T47D (cell line): ENCODE results near the gene RNF126.
"Not testable (repeated sequence)": the region's sequence is repeated elsewhere in the genome, so short reads cannot be mapped to it uniquely, and the experiment has no call there.

Experiments
- DNase-seq, 2 experiments: peaks; one replicate each; pipeline versions ENCODE4 v3.0.0 to v3.0.0-alpha.2; 2011 to 2012; ENCODE audit warnings: low read depth in 1 of 2, low spot score in 1 of 2
- JUND ChIP-seq: IDR thresholded peaks from 2 replicates; pipeline ENCODE4 v1.6.1; 2012; ENCODE audit warnings: low read depth
- in situ Hi-C: cut with HindIII; loops from 2 replicates; pipeline ENCODE4 v1.10.0; 2016; ENCODE audit warnings: low sequenced_read_pairs, low pct_unique_long_range_greater_than_20kb

RNF126 gene

DNA sequence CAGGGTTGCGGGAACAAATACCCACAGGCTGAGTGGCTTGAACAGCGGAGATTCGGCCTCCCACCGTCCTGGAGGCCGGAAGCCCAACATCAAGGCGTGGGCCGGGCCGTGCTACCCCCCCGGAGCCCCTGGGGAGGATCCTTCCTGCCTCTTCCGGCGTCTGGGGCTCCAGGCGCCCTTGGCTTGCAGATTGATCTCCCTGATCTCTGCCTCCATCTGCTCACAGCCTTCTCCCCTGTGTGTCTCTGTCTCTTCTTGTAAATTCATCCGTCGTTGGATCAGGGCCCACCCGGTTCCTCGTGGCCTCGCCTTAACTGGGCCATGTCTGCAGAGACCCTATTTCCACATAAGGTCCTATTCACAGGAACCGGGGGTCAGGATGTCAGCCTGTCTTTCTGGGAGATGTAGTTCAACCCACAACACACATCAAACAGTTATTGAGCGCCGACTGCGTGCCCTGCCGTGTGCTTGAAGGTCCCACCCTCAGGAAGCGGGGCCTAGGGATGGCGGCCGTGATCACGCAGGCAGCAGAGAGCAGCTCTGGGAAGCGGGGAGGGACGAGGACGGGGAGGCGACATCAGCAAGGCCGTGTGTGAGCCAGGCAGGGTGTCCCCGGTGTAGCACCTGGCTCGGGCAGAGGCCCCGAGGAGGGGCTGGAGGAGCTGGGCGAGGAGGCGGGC, 52.1 kb downstream of the RNF126 start:
- in situ Hi-C loops, result no loop called here
- DNase-seq, result no peak
- no peak for TF ChIP-seq JUND

DNA sequence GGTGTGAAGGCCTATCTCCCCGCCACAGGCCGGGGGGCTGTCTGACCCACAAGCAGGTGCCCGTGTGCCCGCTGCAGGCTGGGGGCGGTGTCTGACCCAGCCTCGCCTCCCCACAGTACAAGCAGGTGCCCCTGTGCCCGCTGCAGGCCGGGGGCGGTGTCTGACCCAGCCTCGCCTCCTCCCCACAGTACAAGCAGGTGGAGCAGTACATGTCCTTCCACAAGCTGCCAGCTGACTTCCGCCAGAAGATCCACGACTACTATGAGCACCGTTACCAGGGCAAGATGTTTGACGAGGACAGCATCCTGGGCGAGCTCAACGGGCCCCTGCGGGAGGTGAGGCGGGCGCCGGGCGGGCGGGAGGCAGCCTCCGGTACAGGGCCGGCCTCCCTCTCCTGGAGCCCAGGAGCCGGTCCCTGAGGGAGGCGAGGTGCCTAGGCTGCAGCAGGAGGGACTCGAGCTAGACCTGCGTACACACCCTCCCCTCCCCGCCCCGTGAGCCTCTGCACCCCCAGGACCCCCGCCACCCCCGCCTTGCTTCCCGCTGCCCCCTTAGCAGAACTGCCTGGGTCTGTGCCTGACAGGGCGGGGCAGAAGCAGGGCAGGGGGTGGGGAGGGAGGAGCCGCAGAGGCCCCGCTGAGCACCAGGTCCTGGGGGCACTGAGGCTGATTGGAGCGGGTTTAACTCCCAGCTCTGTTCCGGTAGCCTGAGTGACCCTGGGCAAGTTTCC, 52.8 kb downstream of the RNF126 start:
- in situ Hi-C loops, result no loop called here
- no peak for DNase-seq

DNA sequence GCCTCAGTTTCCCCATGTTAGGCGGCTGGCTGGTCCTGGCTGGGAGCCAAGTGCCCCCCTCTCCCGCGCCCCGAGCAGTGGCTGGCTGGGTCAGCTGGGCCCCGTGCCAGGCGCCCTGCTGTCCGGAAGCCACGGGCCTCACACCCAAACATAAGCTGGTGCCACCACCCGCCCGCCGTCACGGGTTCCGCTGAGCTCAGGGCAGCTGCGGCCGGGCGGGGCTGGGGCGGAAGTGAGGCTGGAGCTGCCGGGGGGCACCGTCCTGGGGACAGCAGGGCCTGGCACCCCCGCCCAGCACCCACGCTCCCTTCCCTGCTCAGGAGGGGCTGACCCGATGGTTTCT, 54.0 kb downstream of the RNF126 start:
- in situ Hi-C loops, result no loop called here
- DNase-seq, result no peak
- no peak for TF ChIP-seq JUND

More for the DNA sequence above, 52.8 kb downstream of the RNF126 start:
- no peak for TF ChIP-seq JUND

DNA sequence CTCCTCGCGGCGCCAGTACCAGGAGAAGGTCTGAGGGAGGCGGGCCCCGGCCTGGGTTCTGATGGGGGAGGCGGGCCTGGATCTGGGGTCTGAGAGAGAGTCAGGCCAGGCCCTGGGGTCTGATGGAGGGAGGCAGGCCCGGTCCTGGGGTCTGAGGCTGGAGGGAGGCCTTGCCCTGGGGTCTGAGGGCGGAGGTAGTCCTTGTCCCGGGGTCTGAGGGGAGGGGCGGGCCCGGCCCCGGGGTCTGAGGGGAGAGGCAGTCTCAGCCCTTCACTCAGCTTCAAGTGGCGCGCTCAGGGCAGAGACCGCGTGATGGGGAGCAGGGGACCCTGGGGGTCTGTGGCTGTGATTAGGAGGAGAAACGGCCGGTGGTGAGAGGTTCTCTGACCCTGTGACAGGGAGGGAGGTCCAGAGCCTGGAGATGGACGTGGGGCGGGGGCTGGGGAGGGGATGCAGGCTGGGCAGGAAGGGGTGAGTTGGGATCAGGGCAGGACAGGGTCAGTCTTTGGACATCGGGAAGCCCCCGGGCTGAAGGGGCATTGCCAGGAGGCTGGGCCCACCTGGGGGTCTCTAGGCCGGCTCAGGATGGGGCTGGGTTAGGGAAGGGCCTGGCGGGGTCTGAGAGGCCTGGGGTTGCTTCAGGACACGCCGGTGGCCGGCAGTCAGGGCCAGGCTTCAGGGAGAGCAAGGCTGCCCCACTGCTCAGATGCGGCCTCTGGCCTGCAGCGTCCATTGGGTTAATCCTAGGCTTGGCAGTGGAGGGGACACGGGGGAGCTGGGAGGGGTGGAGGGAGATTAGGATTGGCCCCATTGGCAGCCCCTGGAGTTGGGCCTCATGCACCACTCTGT, 54.6 kb downstream of the RNF126 start:
- DNase-seq, result no peak
- in situ Hi-C loops, result no loop called here
- TF ChIP-seq JUND, result no peak

DNA sequence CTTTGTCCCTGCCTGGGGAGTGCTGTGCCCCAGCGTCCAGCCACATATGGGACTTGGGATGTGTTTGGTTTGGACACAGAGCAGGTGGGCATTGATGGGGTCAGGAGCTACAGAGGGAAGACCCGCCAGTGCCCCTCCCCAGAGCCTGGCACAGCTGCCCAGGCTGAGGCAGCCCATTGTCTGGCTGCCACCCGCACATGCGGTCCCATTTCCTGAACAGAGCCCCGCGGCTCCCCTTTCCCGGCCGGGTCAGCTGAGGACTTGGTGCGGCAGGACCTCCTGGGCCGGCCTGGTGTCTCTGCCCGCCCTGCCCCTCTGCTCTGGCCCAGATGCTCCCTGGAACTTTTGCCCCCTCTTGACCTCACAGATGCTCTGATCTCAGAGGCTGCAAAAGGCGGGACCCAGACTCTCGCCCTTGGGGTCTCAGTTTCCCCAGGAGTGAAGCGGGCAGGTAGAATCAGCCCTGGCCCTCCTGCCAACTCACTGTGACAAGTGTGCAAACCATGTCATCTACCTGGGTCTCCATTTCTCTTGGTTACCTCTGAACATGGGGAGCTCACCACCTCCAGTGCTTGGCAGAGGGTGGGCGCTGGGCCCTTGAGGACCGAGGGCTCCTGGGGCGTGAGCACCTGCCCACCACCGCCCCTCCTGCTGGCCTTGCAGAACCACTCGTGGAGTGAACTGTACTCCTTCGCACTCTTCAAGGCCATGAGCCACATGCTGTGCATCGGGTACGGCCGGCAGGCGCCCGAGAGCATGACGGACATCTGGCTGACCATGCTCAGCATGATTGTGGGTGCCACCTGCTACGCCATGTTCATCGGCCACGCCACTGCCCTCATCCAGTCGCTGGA, 55.5 kb downstream of the RNF126 start:
- in situ Hi-C loops, result no loop called here
- no peak for TF ChIP-seq JUND

DNA sequence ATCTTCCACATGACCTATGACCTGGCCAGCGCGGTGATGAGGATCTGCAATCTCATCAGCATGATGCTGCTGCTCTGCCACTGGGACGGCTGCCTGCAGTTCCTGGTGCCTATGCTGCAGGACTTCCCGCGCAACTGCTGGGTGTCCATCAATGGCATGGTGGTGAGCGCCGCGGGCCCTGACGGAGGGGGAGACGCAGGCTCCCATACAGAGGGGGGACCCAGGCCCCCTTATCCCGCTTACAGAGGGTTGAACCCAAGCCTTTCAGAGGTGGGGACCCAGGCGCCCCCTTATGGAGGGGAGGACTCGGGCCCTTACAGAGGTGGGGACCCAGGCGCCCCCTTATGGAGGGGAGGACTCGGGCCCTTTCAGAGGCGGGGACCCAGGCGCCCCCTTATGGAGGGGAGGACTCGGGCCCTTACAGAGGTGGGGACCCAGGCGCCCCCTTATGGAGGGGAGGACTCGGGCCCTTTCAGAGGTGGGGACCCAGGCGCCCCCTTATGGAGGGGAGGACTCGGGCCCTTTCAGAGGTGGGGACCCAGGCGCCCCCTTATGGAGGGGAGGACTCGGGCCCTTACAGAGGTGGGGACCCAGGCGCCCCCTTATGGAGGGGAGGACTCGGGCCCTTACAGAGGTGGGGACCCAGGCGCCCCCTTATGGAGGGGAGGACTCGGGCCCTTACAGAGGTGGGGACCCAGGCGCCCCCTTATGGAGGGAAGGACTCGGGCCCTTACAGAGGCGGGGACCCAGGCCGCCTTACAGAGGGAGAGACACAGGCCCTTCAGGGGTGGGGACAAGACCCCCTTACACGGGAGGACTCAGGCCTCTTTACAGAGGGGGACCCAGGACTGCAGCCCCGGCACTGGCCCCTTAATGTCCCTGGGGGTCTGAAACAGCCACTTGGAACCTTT, 57.7 kb downstream of the RNF126 start:
- in situ Hi-C loops, DNase-seq: not testable (repeated sequence)

More for the DNA sequence above, 55.5 kb downstream of the RNF126 start:
- DNase-seq, result no peak

DNA sequence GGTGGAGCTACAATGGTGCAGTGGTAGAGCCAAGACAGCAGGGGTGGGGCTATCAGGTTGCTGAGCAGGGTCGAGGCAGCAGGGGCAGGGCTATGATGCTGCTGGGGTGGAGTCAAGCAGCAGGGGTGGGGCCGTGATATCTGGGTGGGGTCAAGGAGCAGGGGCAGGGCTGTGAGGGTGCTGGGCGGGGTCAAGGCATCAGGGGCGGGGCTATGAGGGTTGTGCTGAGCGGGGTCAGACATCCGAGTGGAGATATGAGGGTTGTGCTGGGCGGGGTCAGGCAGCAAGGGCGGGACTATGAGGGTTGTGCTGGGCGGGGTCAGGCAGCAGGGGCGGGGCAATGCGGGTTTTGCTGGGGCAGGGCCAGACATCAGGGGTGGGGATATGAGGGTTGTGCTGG, 58.7 kb downstream of the RNF126 start:
- in situ Hi-C loops, result no loop called here
- no peak for TF ChIP-seq JUND
- peak in 1 of 2 experiments; percentile 87 for DNase-seq

DNA sequence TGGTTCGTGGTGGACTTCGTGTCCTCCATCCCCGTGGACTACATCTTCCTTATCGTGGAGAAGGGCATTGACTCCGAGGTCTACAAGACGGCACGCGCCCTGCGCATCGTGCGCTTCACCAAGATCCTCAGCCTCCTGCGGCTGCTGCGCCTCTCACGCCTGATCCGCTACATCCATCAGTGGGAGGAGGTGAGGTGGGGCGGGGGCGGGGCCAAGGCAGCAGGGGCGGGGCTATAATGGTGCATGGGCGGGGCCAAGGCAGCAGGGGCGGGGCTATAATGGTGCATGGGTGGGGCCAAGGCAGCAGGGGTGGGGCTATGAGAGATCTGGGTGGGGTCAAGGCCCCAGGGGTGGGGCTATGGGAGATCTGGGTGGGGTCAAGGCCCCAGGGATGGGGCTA, 59.2 kb downstream of the RNF126 start:
- DNase-seq, in situ Hi-C loops: not testable (repeated sequence)

DNA sequence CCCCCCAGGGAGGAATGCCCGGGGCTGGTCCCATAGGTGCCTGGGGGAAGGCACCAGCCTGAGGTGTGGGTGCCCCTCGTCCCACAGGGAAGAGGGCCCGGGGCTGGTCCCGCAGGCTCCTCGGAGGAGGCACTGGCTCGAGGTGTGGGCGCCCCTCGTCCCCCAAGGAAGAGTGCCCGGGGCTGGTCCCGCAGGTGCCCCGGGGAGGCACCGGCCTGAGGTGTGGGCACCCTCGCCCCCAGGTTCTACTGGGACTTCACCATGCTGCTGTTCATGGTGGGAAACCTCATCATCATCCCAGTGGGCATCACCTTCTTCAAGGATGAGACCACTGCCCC, 59.7 kb downstream of the RNF126 start:
- in situ Hi-C loops, DNase-seq: not testable (repeated sequence)

DNA sequence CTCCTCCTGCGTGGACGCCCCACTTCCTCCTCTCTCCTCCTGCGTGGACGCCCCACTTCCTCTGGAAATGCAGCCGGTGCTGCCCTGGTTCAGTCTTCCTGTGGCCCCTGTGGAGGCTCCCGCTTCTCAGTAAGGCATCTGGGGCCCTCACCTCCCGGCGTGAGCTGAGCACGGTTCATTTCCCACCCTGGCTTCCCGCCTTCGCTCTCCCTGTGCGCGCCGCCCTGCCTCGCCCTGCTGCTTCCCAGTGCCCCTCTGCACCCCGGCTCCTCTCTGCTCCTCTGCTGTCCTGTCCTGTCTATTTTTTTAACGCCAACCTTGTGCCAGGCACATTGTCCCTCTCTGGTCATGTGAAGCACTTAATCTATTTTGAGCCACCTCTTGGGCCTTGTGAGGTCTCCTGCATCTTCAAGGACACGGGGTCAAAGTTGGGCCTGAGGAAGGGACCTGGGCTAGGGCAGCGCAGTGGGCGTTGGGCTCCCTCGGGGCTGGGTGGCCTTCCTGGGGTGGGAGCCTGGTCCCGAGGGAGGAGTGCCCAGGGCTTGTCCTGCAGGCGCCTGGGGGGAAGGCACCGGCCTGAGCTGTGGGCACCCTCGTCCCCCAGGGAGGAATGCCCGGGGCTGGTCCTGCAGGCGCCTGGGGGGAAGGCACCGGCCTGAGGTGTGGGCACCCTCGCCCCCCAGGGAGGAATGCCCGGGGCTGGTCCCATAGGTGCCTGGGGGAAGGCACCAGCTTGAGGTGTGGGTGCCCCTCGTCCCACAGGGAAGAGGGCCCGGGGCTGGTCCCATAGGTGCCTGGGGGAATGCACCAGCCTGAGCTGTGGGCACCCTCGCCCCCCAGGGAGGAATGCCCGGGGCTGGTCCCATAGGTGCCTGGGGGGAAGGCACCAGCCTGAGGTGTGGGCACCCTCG, 60.4 kb downstream of the RNF126 start:
- no peak for TF ChIP-seq JUND
- no peak for DNase-seq
- in situ Hi-C loops, result no loop called here

DNA sequence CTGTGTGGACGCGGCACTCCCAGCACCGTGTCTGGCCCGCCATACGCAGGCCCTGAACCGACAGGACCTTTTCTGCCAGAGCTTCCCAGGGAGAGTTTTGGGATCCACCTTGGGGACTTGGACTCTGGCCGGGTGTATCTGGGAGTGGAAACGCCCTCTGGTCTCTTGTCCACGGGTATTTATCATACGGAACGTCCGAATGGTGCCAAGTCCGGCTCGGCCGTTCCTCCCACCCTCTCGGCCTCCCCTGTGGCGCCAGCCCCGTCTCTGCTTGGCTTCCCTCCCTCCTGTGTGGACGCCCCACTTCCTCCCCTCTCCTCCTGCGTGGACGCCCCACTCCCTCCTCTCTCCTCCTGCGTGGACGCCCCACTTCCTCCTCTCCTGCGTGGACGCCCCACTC, 61.2 kb downstream of the RNF126 start:
- in situ Hi-C loops, result no loop called here
- no peak for DNase-seq
- TF ChIP-seq JUND, result no peak
